Measurements from ENCODE around the gene PKDCC.

- TF ChIP-seq CTCF (optimal IDR thresholded peaks at IDR 0.05 in 1 of 3, IDR thresholded peaks at IDR 0.05 in 1 of 3, conservative IDR thresholded peaks at IDR 0.05 in 1 of 3; ENCODE audit: extremely low read depth in 1 of 3, insufficient read depth in 2 of 3, low read length in 3 of 3) (no peak), EZH2 (IDR thresholded peaks at IDR 0.05; ENCODE audit: low read length) (no peak)
Observed at GRCh38 chr2:42052702-42053481, 5.1 kb downstream of the PKDCC start.

Data from keratinocyte (primary cell).